Neural cell (in vitro differentiated cells): ENCODE results near the gene PSMG3.

Experiments
- CTCF ChIP-seq: fragments of 450-650 bp; IDR thresholded peaks from 2 replicates; pipeline ENCODE4 v1.5.1; 2014; ENCODE audit warnings: antibody characterized with exemption, mild to moderate bottlenecking, moderate library complexity; ENCODE audit not compliant: poor library complexity, severe bottlenecking
- EP300 ChIP-seq: fragments of 450-650 bp; conservative IDR thresholded peaks from 2 replicates; pipeline ENCODE4 v1.6.1; 2014; ENCODE audit warnings: antibody characterized with exemption, mild to moderate bottlenecking, moderate library complexity; ENCODE audit not compliant: poor library complexity, severe bottlenecking
- EZH2 ChIP-seq: fragments of 200-600, 300-800 bp; shearing (Covaris generic), sonication (generic); IDR thresholded peaks from 2 replicates; pipeline ENCODE4 v1.6.1; 2014; ENCODE audit warnings: antibody characterized with exemption, low read length, borderline replicate concordance, mild to moderate bottlenecking; ENCODE audit not compliant: insufficient read depth, poor library complexity, severe bottlenecking
- MXI1 ChIP-seq: fragments of 450-650 bp; conservative IDR thresholded peaks from 2 replicates; pipeline ENCODE4 v1.6.1; 2014; ENCODE audit warnings: antibody characterized with exemption, mild to moderate bottlenecking; ENCODE audit not compliant: poor library complexity, severe bottlenecking
- POLR2AphosphoS5 ChIP-seq: IDR thresholded peaks from 2 replicates; pipeline ENCODE4 v1.6.1; 2012
- SMC3 ChIP-seq: fragments of 450-650 bp; conservative IDR thresholded peaks from 2 replicates; pipeline ENCODE4 v1.6.1; 2014; ENCODE audit warnings: antibody characterized with exemption, mild to moderate bottlenecking, moderate library complexity; ENCODE audit not compliant: poor library complexity

- TF ChIP-seq CTCF (no peak), EZH2 (no peak), EP300 (no peak), SMC3 (no peak), POLR2AphosphoS5 (no peak), MXI1 (no peak)
These were observed 21.9 kb downstream of the PSMG3 start for GRCh38 chr7:1547777-1548437.
